AG10803 (cell line): ENCODE measurements around the gene RGSL1.

ENCODE experiments used
- DNase-seq: peaks from one replicate; pipeline ENCODE4 v3.0.0; 2010; ENCODE audit warnings: low read depth
- H3K4me3 ChIP-seq: 2 replicates; pipeline ENCODE4 v1.5.1; 2011; ENCODE audit warnings: mild to moderate bottlenecking, low read length, control low read depth
- TF ChIP-seq, protein P1 (sequence below): conservative IDR thresholded peaks from 2 replicates; pipeline ENCODE4 v1.5.1; 2011; ENCODE audit warnings: mild to moderate bottlenecking, low read length, control low read depth, inconsistent platforms

Gene RGSL1

DNA sequence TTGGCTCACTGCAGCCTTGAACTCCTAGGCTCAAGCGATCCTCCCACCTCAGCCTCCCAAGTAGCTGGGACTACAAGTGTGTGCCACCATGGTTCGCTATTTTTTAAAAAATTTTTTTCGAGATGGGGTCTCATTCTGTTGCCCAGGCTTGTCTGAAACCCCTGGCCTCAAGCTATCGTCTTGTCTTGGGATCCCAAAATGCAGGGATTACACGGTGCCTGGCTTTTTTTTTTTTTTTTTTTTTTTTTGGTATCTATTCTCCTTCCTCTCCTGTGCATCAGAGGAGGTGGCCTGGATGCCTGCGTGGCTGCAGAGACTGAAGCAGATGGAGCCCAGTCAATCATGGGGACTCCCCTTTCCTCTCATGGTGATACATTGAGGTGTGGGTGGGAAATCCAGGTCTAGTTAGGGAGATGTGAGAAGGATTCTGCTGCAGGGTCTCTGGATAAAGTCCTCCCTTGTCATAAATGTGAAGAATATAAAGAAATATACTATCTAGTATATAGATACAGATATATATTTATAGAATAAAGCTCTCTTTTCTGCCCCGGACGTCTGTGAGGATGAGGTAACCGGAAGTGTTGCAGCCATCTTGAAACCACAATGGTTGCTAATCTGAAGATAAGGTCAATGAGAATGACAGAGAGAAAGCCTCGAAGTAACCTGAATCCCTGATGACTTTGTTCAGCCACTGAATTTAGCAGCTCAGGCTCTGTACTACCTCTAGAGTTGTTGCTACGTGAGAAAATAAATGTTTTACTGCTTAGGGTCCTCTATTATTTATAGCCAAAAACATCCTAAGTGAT, 19.5 kb upstream of the RGSL1 start:
- no peak overlapping the region for H3K4me3 ChIP-seq
- TF ChIP-seq, protein P1, sequence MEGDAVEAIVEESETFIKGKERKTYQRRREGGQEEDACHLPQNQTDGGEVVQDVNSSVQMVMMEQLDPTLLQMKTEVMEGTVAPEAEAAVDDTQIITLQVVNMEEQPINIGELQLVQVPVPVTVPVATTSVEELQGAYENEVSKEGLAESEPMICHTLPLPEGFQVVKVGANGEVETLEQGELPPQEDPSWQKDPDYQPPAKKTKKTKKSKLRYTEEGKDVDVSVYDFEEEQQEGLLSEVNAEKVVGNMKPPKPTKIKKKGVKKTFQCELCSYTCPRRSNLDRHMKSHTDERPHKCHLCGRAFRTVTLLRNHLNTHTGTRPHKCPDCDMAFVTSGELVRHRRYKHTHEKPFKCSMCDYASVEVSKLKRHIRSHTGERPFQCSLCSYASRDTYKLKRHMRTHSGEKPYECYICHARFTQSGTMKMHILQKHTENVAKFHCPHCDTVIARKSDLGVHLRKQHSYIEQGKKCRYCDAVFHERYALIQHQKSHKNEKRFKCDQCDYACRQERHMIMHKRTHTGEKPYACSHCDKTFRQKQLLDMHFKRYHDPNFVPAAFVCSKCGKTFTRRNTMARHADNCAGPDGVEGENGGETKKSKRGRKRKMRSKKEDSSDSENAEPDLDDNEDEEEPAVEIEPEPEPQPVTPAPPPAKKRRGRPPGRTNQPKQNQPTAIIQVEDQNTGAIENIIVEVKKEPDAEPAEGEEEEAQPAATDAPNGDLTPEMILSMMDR: no peak
- DNase-seq: no peak

DNA sequence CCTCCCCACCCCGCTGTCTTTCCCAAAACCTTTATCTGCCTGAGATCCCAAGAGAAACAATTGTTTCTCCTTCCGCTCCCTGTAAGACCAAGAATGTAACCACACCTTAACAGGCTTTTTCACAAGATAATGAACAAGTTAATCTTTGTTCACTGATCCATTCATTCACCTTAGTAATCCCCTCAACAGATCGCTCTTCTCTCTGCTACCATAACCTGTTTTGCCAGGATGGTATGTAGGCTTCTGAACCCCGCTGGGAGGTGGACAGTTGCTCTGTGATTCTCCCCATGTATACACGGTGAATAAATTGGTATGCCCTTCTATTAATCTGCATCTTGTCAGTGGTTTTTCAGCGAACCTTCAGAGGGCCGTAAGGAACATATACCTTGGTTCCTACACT, 18.7 kb upstream of the RGSL1 start:
- no peak overlapping the region for H3K4me3 ChIP-seq
- no peak for DNase-seq
- TF ChIP-seq, protein P1: no peak

DNA sequence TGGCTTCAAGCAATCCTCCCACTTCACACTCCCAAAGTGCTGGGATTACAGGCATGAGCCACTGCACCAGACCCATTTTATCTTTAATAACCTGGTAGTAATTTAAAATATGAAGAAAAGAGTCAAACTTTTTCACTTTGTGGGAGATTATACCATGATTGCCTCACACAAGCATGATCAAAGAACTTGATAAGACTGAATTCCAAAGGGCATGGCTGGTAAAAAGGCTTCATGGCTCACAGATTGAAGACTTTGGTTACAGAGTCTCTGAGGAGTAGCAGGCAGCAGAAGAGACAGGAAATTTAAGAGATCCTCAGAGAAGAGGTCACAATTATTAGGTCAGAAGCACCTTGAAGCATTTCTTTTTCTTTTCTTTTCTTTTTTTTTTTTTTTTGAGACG, 16.4 kb upstream of the RGSL1 start:
- TF ChIP-seq, protein P1: no peak
- DNase-seq: no peak
- H3K4me3 ChIP-seq: no peak overlapping the region

DNA sequence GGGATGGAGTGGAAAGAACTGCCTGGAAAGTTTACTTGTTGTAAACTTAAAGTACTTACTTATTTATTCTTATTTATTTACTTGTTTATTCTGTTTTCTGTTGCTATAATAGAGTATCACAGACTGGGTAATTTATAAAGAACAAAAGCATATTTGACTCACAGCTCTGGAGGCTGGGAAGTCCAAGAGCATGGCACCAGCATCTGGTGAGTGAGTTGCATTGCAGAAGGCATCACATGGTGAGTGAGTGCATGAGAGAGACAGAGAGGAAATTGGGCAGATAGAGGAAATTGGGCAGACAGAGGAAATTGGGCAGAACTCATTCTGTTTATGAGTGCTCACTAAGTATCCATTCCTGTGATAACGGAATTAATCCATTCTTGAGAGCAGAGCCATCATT, 11.6 kb upstream of the RGSL1 start:
- no peak overlapping the region for H3K4me3 ChIP-seq
- no peak for DNase-seq
- TF ChIP-seq, protein P1: no peak

DNA sequence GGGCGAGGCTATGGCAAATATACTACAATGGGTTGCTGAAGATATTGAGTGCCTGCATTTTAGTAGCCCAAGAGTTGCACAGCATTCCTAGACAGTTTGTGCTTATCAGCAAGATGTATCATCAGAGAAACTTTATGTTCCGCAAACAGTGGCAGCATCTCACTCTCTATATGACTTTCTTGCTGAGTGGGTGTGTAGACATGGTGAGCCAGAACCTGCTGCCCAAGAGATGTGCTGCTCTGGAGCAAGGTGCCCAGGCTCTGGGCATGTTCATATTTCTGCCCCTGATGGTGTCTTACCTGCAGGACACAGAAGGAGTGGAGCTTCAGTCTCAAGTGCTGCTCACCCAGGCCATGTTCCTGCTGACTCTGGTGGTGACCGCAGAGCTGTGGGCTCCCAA, 8.2 kb upstream of the RGSL1 start:
- no peak for DNase-seq
- TF ChIP-seq, protein P1: no peak

DNA sequence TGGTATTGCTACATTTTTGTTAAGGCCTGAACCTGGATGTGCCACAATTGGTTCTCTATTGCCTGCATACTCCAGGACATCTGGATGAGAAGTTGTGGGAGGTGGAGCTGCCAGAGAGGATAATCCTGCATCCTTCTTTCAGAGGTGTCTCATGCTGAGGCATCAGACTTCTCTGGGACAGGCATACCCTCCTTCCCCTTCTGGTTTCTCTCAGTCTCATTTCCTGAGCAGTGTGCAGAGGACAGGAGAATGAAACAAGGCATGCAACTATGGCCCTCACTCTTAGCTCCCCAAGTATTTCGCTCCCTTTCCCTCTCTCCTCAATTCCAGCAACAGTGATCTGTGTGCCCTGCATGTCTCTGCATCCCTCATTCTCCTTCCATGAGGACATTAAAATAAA, 7.6 kb upstream of the RGSL1 start:
- H3K4me3 ChIP-seq: no peak overlapping the region
- TF ChIP-seq, protein P1: no peak
- no peak for DNase-seq

More for the DNA sequence above, 8.2 kb upstream of the RGSL1 start:
- H3K4me3 ChIP-seq: no peak overlapping the region

DNA sequence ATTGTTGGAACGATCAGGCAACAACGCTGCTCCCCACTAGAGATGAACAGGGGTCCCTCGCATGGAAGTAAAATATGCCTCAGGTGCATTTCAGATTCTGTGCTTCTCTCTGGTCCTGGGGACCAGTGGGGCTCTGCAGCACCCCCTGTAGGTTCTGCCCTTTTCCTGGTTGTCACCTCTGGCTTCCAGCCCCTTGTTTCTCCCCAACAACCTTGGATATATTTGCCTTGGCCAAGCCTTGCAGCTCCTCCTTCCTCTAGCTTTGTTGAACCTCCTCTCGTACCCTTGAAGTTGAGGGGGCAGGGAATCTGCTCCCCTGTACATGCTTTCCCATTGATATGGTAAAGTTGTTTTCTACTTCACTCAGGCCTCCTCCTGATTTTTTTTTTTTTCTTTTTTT, 5.4 kb upstream of the RGSL1 start:
- TF ChIP-seq, protein P1: peak; percentile 14; the same call in 1 of the 2 replicates
- H3K4me3 ChIP-seq: no peak overlapping the region
- no peak for DNase-seq
